HCT116 (cell line): ENCODE data around the gene CD22. TPM values are rescaled to one million over a fixed set of nuclear protein-coding genes. Genes with fewer than 3 reads are reported as not detected.

Experiments
- ATAC-seq: fragments of 200-7000 bp; cut with Tn5 transposase; 2 replicates; pipeline ENCODE4 v1.9.1; 2020; ENCODE audit warnings: mild to moderate bottlenecking, moderate library complexity
- BruUV-seq: library from RNA; stranded (reverse); fragments of 400-500 nt; replicated peaks from 2 replicates; lab custom pipeline; 2021; lab: Mats Ljungman, UMichigan
- CTCF ChIA-PET: fragments of 300-600 bp; sonication (Branson Sonifier 250); formaldehyde crosslinking; loops from one replicate; lab custom pipeline; 2021; ENCODE audit warnings: antibody characterized with exemption; lab: Charles Lee
- POLR2A ChIA-PET: fragments of 300-600, 350-600 bp; sonication (Branson Sonifier 250); formaldehyde crosslinking; loops from one replicate; lab custom pipeline; 2021; ENCODE audit warnings: antibody characterized with exemption; lab: Charles Lee
- RAD21 ChIA-PET, 2 experiments: fragments of 300-600 bp; sonication (Branson Sonifier 250); formaldehyde crosslinking; loops; one replicate each; lab custom pipeline; 2023; ENCODE audit warnings: low total read pairs in 2 of 2; ENCODE audit not compliant: uncharacterized antibody in 2 of 2, unreplicated experiment in 2 of 2, low non-redundant PET in 1 of 2; lab: Charles Lee
- DNase-seq: peaks from one replicate; pipeline ENCODE4 v3.0.0-alpha.2; 2010; ENCODE audit warnings: low read depth, low spot score
- H2AFZ ChIP-seq: fragments of 200-600 bp; shearing (Covaris generic), sonication (generic); 2 replicates; pipeline ENCODE4 v1.6.1; 2017; ENCODE audit warnings: low read depth, mixed run types, mixed read lengths, antibody characterized with exemption, low read length; ENCODE audit not compliant: poor library complexity, severe bottlenecking
- H3K27ac ChIP-seq: 2 replicates; pipeline ENCODE4 v1.5.1; 2012; ENCODE audit warnings: low read depth, low read length
- H3K27me3 ChIP-seq: fragments of 200-600 bp; sonication (generic); 2 replicates; pipeline ENCODE4 v1.6.1; 2016; ENCODE audit warnings: mixed run types, low read length, mixed read lengths; ENCODE audit not compliant: insufficient read depth
- H3K36me3 ChIP-seq, 2 experiments: fragments of 200-500 bp in 1 of 2; fragments of 200-600 bp in 1 of 2; sonication (Bioruptor generic) in 1 of 2; sonication (generic) in 1 of 2; 2 replicates each; pipeline versions ENCODE4 v1.5.1 to v1.6.1; 2014 to 2016; ENCODE audit warnings: low read length in 2 of 2, inconsistent platforms in 1 of 2, mixed read lengths in 1 of 2, mixed run types in 1 of 2; ENCODE audit not compliant: insufficient read depth in 2 of 2, control insufficient read depth in 1 of 2
- H3K4me1 ChIP-seq, 2 experiments: fragments of 200-600 bp in 1 of 2; sonication (generic) in 1 of 2; 2 replicates each; pipeline versions ENCODE4 v1.5.1 to v1.6.1; 2012 to 2017; ENCODE audit warnings: low read length in 2 of 2, inconsistent platforms in 1 of 2, mild to moderate bottlenecking in 1 of 2, mixed read lengths in 1 of 2, mixed run types in 1 of 2, moderate library complexity in 1 of 2; ENCODE audit not compliant: insufficient read depth in 2 of 2, control insufficient read depth in 1 of 2
- H3K4me2 ChIP-seq: fragments of 200-600 bp; sonication (generic); 2 replicates; pipeline ENCODE4 v1.6.1; 2017; ENCODE audit warnings: mixed run types, low read length, mixed read lengths
- H3K4me3 ChIP-seq, 2 experiments: fragments of 200-600 bp in 1 of 2; sonication (generic) in 1 of 2; replicated peaks in 1 of 2; 2 replicates each; pipeline ENCODE4 v1.5.1; 2011 to 2016; ENCODE audit warnings: low read length in 2 of 2, control low read depth in 1 of 2, low read depth in 1 of 2, mild to moderate bottlenecking in 1 of 2, mixed read lengths in 1 of 2, mixed run types in 1 of 2
- H3K79me2 ChIP-seq: fragments of 200-600 bp; sonication (generic); 2 replicates; pipeline ENCODE4 v1.6.1; 2017; ENCODE audit warnings: mild to moderate bottlenecking, mixed run types, low read length, moderate library complexity, mixed read lengths; ENCODE audit not compliant: insufficient read depth
- H3K9ac ChIP-seq: fragments of 200-600 bp; sonication (generic); 2 replicates; pipeline ENCODE4 v1.6.1; 2016; ENCODE audit warnings: low read length, mixed read lengths
- H3K9me2 ChIP-seq: fragments of 200-600 bp; sonication (generic), shearing (Covaris generic); 2 replicates; pipeline ENCODE4 v1.6.1; 2017; ENCODE audit warnings: mixed run types, mild to moderate bottlenecking, moderate library complexity; ENCODE audit not compliant: insufficient read depth
- H3K9me3 ChIP-seq, 2 experiments: fragments of 200-500 bp in 1 of 2; fragments of 200-600 bp in 1 of 2; sonication (Bioruptor generic) in 1 of 2; sonication (generic) in 1 of 2; 2 replicates each; pipeline ENCODE4 v1.6.1; 2014 to 2017; ENCODE audit warnings: low read length in 2 of 2, mixed read lengths in 2 of 2, inconsistent platforms in 1 of 2, low read depth in 1 of 2, mild to moderate bottlenecking in 1 of 2, mixed run types in 1 of 2, moderate library complexity in 1 of 2; ENCODE audit not compliant: control insufficient read depth in 1 of 2, insufficient read depth in 1 of 2
- H4K20me1 ChIP-seq: fragments of 200-600 bp; sonication (generic), shearing (Covaris generic); 2 replicates; pipeline ENCODE4 v1.6.1; 2017; ENCODE audit warnings: mixed run types, mild to moderate bottlenecking, moderate library complexity; ENCODE audit not compliant: insufficient read depth
- CEBPB ChIP-seq: IDR thresholded peaks from 2 replicates; pipeline ENCODE4 v1.6.1; 2012; ENCODE audit warnings: low read depth
- ELF1 ChIP-seq: IDR thresholded peaks from 2 replicates; pipeline ENCODE4 v1.6.1; 2012; ENCODE audit warnings: low read depth, borderline replicate concordance
- EZH2 ChIP-seq: fragments of 200-600 bp; sonication (generic); IDR thresholded peaks from 2 replicates; pipeline ENCODE4 v1.6.1; 2017; ENCODE audit warnings: antibody characterized with exemption, mixed run types
- EZH2phosphoT487 ChIP-seq: fragments of 200-600 bp; IDR thresholded peaks from 2 replicates; pipeline ENCODE4 v1.6.1; 2018; ENCODE audit warnings: antibody characterized with exemption, borderline replicate concordance
- JUND ChIP-seq: IDR thresholded peaks from 2 replicates; pipeline ENCODE4 v1.6.1; 2012
- POLR2A ChIP-seq: IDR thresholded peaks from 2 replicates; pipeline ENCODE4 v1.7.0; 2011; ENCODE audit warnings: borderline replicate concordance; ENCODE audit not compliant: insufficient read depth, insufficient read length; ENCODE audit errors: extremely low read depth
- POLR2AphosphoS5 ChIP-seq: IDR thresholded peaks from 2 replicates; pipeline ENCODE4 v1.6.1; 2011; ENCODE audit warnings: mild to moderate bottlenecking, low read depth, low read length, moderate library complexity
- RAD21 ChIP-seq: IDR thresholded peaks from 2 replicates; pipeline ENCODE4 v1.6.1; 2012; ENCODE audit warnings: low read depth, mild to moderate bottlenecking
- SIN3A ChIP-seq: IDR thresholded peaks from 2 replicates; pipeline ENCODE4 v1.6.1; 2012; ENCODE audit warnings: low read depth
- SRF ChIP-seq: IDR thresholded peaks from 2 replicates; pipeline ENCODE4 v1.6.1; 2012; ENCODE audit warnings: low read depth
- TCF7L2 ChIP-seq: IDR thresholded peaks from 2 replicates; pipeline ENCODE4 v1.7.0; 2011; ENCODE audit warnings: borderline replicate concordance, inconsistent platforms; ENCODE audit not compliant: insufficient read depth, insufficient read length; ENCODE audit errors: extremely low read depth
- ZFX ChIP-seq: fragments of 450-650 bp; IDR thresholded peaks from 2 replicates; pipeline ENCODE4 v1.6.1; 2017
- ZNF274 ChIP-seq: fragments of 200-500 bp; sonication (Bioruptor generic); IDR thresholded peaks from 2 replicates; pipeline ENCODE4 v1.6.1; 2014; ENCODE audit warnings: mild to moderate bottlenecking, low read depth, low read length, inconsistent platforms
- intact Hi-C: fragments of 100-400 bp; cut with micrococcal nuclease; formaldehyde crosslinking; loops from 2 replicates; pipeline ENCODE4 v1.10.0; 2022
- total RNA-seq: library from RNA; stranded (reverse); gene quantifications from one replicate; pipeline ENCODE4 v1.2.1, GENCODE V29; 2021; ENCODE audit not compliant: unreplicated experiment
- TF ChIP-seq, protein P1 (sequence below), 3 experiments: fragments of 200-600 bp in 1 of 3; sonication (generic) in 1 of 3; IDR thresholded peaks in 2 of 3; conservative IDR thresholded peaks in 1 of 3; 2 replicates each; pipeline ENCODE4 v1.5.1; 2012 to 2017; ENCODE audit warnings: low read depth in 2 of 3, low read length in 2 of 3, antibody characterized with exemption in 1 of 3, borderline replicate concordance in 1 of 3, control low read depth in 1 of 3, mild to moderate bottlenecking in 1 of 3, mixed read lengths in 1 of 3, mixed run types in 1 of 3, moderate library complexity in 1 of 3; ENCODE audit not compliant: insufficient read depth in 1 of 3
- TF ChIP-seq, protein P2 (sequence below): IDR thresholded peaks from 2 replicates; pipeline ENCODE4 v1.6.1; 2012; ENCODE audit warnings: low read depth
- TF ChIP-seq, protein P3 (sequence below): IDR thresholded peaks from 2 replicates; pipeline ENCODE4 v1.6.1; 2011; ENCODE audit warnings: mild to moderate bottlenecking, low read length, moderate library complexity; ENCODE audit not compliant: insufficient replicate concordance; ENCODE audit errors: extremely low read depth
- TF ChIP-seq, protein P4 (sequence below): IDR thresholded peaks from 2 replicates; pipeline ENCODE4 v1.6.1; 2012
- TF ChIP-seq, protein P5 (sequence below): IDR thresholded peaks from 2 replicates; pipeline ENCODE4 v1.6.1; 2012

CD22 gene
- total RNA-seq, 1 experiment from 2014 or later: 7.0 TPM

DNA sequence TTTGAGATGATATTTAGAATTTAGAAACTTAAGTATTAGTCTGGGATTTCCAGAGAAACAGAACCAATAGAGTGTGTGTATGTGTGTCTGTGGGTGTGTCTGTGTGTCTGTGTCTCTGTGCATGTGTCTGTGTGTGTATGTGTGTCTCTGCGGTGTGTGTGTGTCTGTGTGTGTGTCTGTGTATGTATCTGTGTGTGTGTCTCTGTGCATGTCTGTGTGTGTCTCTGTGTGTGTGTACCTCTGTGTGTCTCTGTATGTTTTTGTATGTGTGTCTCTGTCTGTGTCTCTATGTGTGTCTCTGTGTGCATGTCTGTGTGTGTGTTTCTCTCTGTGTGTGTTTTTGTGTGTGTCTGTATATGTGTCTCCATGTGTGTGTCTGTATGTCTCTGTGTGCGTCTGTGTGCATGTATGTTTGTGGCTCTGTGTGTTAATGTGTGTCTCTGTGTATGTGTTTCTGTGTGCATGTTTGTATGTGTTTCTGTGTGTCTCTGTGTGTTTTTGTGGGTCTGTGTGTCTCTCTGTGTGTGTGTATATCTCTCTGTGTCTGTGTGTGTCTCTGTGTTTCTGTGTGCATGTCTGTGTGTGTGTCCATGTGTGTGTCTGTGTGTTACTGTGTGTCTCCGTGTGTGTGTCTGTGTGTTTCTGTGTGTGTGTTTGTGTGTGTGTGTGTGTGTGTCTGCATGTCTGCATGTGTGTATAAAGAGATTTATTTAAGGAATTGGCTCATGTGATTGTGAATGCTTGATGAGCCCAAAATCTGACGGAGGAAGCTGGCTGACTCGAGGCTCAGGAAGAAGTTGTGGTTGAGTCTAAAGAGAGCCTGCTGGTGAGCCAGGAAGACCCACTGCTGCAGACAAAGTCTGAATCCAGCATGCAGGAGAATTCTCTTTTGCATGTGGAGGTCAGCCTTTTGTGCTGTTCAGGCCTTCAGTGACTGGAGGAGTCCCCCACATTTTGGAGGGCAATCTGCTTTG lies 64.0 kb downstream of the CD22 start:
- Histone ChIP-seq H3K27me3 (no peaks in the 10 kb centered on the region), H3K9me3 (no peaks in the 10 kb centered on the region), H3K4me3 (no peak overlapping the region), H3K36me3 (no peaks in the 10 kb centered on the region), H3K27ac (no peak overlapping the region), H3K79me2 (no peaks in the 10 kb centered on the region), H3K9me2 (no peaks in the 10 kb centered on the region), H3K9ac (no peak overlapping the region), H2AFZ (no peak overlapping the region), H4K20me1 (no peaks in the 10 kb centered on the region), H3K4me2 (no peak overlapping the region), H3K4me1 (peaks cover 0 to 8% of the 10 kb centered on the region in 2 experiments; a peak in 2 of 4 replicates)
- no TSS peak for BruUV-seq
- intact Hi-C loops: no loop called here
- ChIA-PET POLR2A (no interaction called here), RAD21 (no interaction called here), CTCF (no interaction called here)
- TF ChIP-seq ELF1 (no peak), JUND (no peak), ZFX (no peak), SRF (no peak), ZNF274 (no peak), TCF7L2 (no peak), SIN3A (no peak), POLR2AphosphoS5 (no peak), RAD21 (no peak), EZH2 (no peak), EZH2phosphoT487 (no peak), POLR2A (no peak), CEBPB (no peak)
- TF ChIP-seq, protein P1, sequence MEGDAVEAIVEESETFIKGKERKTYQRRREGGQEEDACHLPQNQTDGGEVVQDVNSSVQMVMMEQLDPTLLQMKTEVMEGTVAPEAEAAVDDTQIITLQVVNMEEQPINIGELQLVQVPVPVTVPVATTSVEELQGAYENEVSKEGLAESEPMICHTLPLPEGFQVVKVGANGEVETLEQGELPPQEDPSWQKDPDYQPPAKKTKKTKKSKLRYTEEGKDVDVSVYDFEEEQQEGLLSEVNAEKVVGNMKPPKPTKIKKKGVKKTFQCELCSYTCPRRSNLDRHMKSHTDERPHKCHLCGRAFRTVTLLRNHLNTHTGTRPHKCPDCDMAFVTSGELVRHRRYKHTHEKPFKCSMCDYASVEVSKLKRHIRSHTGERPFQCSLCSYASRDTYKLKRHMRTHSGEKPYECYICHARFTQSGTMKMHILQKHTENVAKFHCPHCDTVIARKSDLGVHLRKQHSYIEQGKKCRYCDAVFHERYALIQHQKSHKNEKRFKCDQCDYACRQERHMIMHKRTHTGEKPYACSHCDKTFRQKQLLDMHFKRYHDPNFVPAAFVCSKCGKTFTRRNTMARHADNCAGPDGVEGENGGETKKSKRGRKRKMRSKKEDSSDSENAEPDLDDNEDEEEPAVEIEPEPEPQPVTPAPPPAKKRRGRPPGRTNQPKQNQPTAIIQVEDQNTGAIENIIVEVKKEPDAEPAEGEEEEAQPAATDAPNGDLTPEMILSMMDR (IDR thresholded peaks at IDR 0.05 in 2 of 3, conservative IDR thresholded peaks at IDR 0.05 in 1 of 3; ENCODE audit: borderline replicate concordance in 1 of 3, insufficient read depth in 1 of 3, low read depth in 2 of 3, low read length in 2 of 3): no peak
- TF ChIP-seq, protein P2, sequence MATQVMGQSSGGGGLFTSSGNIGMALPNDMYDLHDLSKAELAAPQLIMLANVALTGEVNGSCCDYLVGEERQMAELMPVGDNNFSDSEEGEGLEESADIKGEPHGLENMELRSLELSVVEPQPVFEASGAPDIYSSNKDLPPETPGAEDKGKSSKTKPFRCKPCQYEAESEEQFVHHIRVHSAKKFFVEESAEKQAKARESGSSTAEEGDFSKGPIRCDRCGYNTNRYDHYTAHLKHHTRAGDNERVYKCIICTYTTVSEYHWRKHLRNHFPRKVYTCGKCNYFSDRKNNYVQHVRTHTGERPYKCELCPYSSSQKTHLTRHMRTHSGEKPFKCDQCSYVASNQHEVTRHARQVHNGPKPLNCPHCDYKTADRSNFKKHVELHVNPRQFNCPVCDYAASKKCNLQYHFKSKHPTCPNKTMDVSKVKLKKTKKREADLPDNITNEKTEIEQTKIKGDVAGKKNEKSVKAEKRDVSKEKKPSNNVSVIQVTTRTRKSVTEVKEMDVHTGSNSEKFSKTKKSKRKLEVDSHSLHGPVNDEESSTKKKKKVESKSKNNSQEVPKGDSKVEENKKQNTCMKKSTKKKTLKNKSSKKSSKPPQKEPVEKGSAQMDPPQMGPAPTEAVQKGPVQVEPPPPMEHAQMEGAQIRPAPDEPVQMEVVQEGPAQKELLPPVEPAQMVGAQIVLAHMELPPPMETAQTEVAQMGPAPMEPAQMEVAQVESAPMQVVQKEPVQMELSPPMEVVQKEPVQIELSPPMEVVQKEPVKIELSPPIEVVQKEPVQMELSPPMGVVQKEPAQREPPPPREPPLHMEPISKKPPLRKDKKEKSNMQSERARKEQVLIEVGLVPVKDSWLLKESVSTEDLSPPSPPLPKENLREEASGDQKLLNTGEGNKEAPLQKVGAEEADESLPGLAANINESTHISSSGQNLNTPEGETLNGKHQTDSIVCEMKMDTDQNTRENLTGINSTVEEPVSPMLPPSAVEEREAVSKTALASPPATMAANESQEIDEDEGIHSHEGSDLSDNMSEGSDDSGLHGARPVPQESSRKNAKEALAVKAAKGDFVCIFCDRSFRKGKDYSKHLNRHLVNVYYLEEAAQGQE: no peak
- TF ChIP-seq, protein P3, sequence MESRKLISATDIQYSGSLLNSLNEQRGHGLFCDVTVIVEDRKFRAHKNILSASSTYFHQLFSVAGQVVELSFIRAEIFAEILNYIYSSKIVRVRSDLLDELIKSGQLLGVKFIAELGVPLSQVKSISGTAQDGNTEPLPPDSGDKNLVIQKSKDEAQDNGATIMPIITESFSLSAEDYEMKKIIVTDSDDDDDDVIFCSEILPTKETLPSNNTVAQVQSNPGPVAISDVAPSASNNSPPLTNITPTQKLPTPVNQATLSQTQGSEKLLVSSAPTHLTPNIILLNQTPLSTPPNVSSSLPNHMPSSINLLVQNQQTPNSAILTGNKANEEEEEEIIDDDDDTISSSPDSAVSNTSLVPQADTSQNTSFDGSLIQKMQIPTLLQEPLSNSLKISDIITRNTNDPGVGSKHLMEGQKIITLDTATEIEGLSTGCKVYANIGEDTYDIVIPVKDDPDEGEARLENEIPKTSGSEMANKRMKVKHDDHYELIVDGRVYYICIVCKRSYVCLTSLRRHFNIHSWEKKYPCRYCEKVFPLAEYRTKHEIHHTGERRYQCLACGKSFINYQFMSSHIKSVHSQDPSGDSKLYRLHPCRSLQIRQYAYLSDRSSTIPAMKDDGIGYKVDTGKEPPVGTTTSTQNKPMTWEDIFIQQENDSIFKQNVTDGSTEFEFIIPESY: no peak
- TF ChIP-seq, protein P4, sequence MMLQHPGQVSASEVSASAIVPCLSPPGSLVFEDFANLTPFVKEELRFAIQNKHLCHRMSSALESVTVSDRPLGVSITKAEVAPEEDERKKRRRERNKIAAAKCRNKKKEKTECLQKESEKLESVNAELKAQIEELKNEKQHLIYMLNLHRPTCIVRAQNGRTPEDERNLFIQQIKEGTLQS: no peak
- TF ChIP-seq, protein P5, sequence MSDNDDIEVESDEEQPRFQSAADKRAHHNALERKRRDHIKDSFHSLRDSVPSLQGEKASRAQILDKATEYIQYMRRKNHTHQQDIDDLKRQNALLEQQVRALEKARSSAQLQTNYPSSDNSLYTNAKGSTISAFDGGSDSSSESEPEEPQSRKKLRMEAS: no peak
- ATAC-seq: no peak
- DNase-seq: no peak
